SK-N-MC (cell line): ENCODE measurements around the gene TRIM33.

Experiments
- EZH2 ChIP-seq: fragments of 200-600 bp; sonication (generic); IDR thresholded peaks from one replicate; pipeline ENCODE4 v1.6.1; 2017; ENCODE audit warnings: antibody characterized with exemption
- FOXP2 ChIP-seq: optimal IDR thresholded peaks from 2 replicates; pipeline ENCODE3; 2011; ENCODE audit warnings: mild to moderate bottlenecking, moderate library complexity; ENCODE audit not compliant: insufficient read depth; ENCODE audit errors: extremely low read length, control extremely low read depth
- POLR2AphosphoS5 ChIP-seq: IDR thresholded peaks from 2 replicates; pipeline ENCODE4 v1.6.1; 2012; ENCODE audit warnings: mild to moderate bottlenecking, low read depth, low read length, borderline replicate concordance

GRCh38 chr1:114431026-114431425 is 80.0 kb downstream of the TRIM33 start:
- TF ChIP-seq EZH2 (no peak), POLR2AphosphoS5 (no peak), FOXP2 (no peak)
